ENCODE results near the gene CNKSR1.

CNKSR1 gene

GRCh38 chr1:26234644-26235370, 57.5 kb downstream of the CNKSR1 start:
- TF ChIP-seq, protein P1, sequence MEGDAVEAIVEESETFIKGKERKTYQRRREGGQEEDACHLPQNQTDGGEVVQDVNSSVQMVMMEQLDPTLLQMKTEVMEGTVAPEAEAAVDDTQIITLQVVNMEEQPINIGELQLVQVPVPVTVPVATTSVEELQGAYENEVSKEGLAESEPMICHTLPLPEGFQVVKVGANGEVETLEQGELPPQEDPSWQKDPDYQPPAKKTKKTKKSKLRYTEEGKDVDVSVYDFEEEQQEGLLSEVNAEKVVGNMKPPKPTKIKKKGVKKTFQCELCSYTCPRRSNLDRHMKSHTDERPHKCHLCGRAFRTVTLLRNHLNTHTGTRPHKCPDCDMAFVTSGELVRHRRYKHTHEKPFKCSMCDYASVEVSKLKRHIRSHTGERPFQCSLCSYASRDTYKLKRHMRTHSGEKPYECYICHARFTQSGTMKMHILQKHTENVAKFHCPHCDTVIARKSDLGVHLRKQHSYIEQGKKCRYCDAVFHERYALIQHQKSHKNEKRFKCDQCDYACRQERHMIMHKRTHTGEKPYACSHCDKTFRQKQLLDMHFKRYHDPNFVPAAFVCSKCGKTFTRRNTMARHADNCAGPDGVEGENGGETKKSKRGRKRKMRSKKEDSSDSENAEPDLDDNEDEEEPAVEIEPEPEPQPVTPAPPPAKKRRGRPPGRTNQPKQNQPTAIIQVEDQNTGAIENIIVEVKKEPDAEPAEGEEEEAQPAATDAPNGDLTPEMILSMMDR (IDR thresholded peaks at IDR 0.05; ENCODE audit: extremely low read depth, insufficient read depth, missing control alignments): peak; percentile 30
- in situ Hi-C loops (cut with MboI; ENCODE audit: low pct_unique_long_range_greater_than_20kb, low sequenced_read_pairs, unreplicated experiment): no loop called here
- DNase-seq (ENCODE audit: low spot score): no peak

DNA sequence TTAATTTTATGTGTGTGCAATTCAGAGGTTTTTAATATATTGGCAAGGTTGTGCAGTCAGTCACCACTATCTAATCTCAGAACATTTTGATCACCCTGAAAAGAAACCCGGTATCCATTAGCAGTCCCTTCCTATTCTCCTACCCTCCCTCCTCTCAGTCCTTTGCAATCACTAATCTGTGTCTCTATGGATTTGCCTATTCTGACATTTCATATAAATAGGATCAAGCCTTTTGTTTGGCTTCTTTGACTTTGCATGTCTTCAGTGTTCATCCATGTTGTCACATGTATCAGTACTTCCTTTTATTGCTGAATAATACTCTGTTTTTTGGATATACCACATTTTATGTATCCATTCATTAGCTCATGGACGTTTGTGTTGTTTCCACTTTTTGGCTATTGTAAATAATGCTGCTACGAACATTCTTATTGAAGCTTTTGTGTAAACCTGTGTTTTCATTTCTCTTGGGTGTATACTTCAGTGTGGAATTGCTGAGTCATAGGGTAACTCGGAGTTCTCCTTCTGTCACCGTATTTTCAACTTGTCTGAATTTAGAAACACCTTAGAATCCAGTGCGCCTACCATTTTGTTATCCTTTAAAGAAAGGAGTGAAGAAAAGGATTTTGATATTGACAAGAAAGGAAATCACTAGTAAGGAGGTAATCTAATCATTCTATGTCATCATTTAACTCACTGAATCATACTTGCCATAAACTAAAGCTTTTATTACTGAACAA, 60.1 kb downstream of the CNKSR1 start:
- in situ Hi-C loops (cut with MboI; ENCODE audit: low pct_unique_long_range_greater_than_20kb, low sequenced_read_pairs, unreplicated experiment): no loop called here
- TF ChIP-seq, protein P1 (IDR thresholded peaks at IDR 0.05; ENCODE audit: extremely low read depth, insufficient read depth, missing control alignments): no peak
- DNase-seq (ENCODE audit: low spot score): no peak

Data from GM13977 (cell line).